ENCODE measurements around the gene NGFR. TPM values are rescaled to one million over a fixed set of nuclear protein-coding genes. Genes with fewer than 3 reads are reported as not detected.

The NGFR gene
- total RNA-seq, 1 donor from 2014 or later, result 0.04 TPM

- TF ChIP-seq CTCF (IDR thresholded peaks at IDR 0.05; ENCODE audit: insufficient read depth, low read length, poor library complexity, severe bottlenecking), result no peak
- DNase-seq (ENCODE audit: low read depth), result no peak
- H3K27me3 ChIP-seq (ENCODE audit: control insufficient read depth, insufficient read depth, low read length), result peaks cover 16% of the 10 kb centered on the region
- H3K4me3 ChIP-seq (ENCODE audit: low read depth, low read length), result no peak overlapping the region
- no peaks in the 10 kb centered on the region for H3K36me3 ChIP-seq (ENCODE audit: control insufficient read depth, insufficient read depth, low read length)
Measured at GRCh38 chr17:49524473-49525359, 29.6 kb downstream of the NGFR start.

GRCh38 chr17:49525831-49526741, 31.0 kb downstream of the NGFR start:
- Histone ChIP-seq H3K4me3 (ENCODE audit: low read depth, low read length) (no peak overlapping the region), H3K27me3 (ENCODE audit: control insufficient read depth, insufficient read depth, low read length) (peaks cover 13% of the 10 kb centered on the region), H3K36me3 (ENCODE audit: control insufficient read depth, insufficient read depth, low read length) (no peaks in the 10 kb centered on the region)
- DNase-seq (ENCODE audit: low read depth), result no peak
- no peak for TF ChIP-seq CTCF (IDR thresholded peaks at IDR 0.05; ENCODE audit: insufficient read depth, low read length, poor library complexity, severe bottlenecking)

GRCh38 chr17:49527927-49528651, 33.0 kb downstream of the NGFR start:
- no peak overlapping the region for H3K4me3 ChIP-seq (ENCODE audit: low read depth, low read length)
- DNase-seq (ENCODE audit: low read depth), result no peak
- H3K36me3 ChIP-seq (ENCODE audit: control insufficient read depth, insufficient read depth, low read length), result no peaks in the 10 kb centered on the region
- no peak for TF ChIP-seq CTCF (IDR thresholded peaks at IDR 0.05; ENCODE audit: insufficient read depth, low read length, poor library complexity, severe bottlenecking)
- H3K27me3 ChIP-seq (ENCODE audit: control insufficient read depth, insufficient read depth, low read length), result peaks cover 11% of the 10 kb centered on the region

GRCh38 chr17:49528966-49529365, 33.9 kb downstream of the NGFR start:
- Histone ChIP-seq H3K27me3 (ENCODE audit: control insufficient read depth, insufficient read depth, low read length) (peaks cover 17% of the 10 kb centered on the region), H3K4me3 (ENCODE audit: low read depth, low read length) (no peak overlapping the region), H3K36me3 (ENCODE audit: control insufficient read depth, insufficient read depth, low read length) (no peaks in the 10 kb centered on the region)
- DNase-seq (ENCODE audit: low read depth), result no peak
- TF ChIP-seq CTCF (IDR thresholded peaks at IDR 0.05; ENCODE audit: insufficient read depth, low read length, poor library complexity, severe bottlenecking), result no peak

GRCh38 chr17:49530118-49530517, 35.0 kb downstream of the NGFR start:
- no peak overlapping the region for H3K4me3 ChIP-seq (ENCODE audit: low read depth, low read length)
- DNase-seq (ENCODE audit: low read depth), result no peak
- peaks cover 17% of the 10 kb centered on the region for H3K27me3 ChIP-seq (ENCODE audit: control insufficient read depth, insufficient read depth, low read length)
- no peak for TF ChIP-seq CTCF (IDR thresholded peaks at IDR 0.05; ENCODE audit: insufficient read depth, low read length, poor library complexity, severe bottlenecking)
- no peaks in the 10 kb centered on the region for H3K36me3 ChIP-seq (ENCODE audit: control insufficient read depth, insufficient read depth, low read length)

All from kidney epithelial cell (primary cell).